DOHH2 (cell line): Measurements from ENCODE around the gene SPOCK2.

Source experiments
- H3F3A ChIP-seq: fragments of 200-600 bp; sonication (generic), shearing (Covaris generic); 2 replicates; pipeline ENCODE4 v1.6.0; 2016; ENCODE audit warnings: antibody characterized with exemption, mild to moderate bottlenecking; ENCODE audit not compliant: control insufficient read depth, insufficient read depth
- H3K27ac ChIP-seq: fragments of 200-600 bp; sonication (generic); 2 replicates; pipeline ENCODE4 v1.5.1; 2014; ENCODE audit warnings: low read depth, mild to moderate bottlenecking, low read length, moderate library complexity
- H3K27me3 ChIP-seq: fragments of 200-600 bp; sonication (generic); 2 replicates; pipeline ENCODE4 v1.6.1; 2014; ENCODE audit warnings: mild to moderate bottlenecking, low read length, mixed read lengths; ENCODE audit not compliant: control insufficient read depth
- H3K36me3 ChIP-seq: fragments of 200-600 bp; sonication (generic); 2 replicates; pipeline ENCODE4 v1.6.1; 2014; ENCODE audit warnings: mild to moderate bottlenecking, low read length, moderate library complexity, mixed read lengths; ENCODE audit not compliant: control insufficient read depth
- H3K4me1 ChIP-seq: fragments of 200-600 bp; sonication (generic); 2 replicates; pipeline ENCODE4 v1.6.1; 2014; ENCODE audit warnings: mild to moderate bottlenecking, low read length, mixed read lengths; ENCODE audit not compliant: control insufficient read depth
- H3K4me2 ChIP-seq: fragments of 200-600 bp; sonication (generic); 2 replicates; pipeline ENCODE4 v1.6.0; 2014; ENCODE audit warnings: mild to moderate bottlenecking, low read length, moderate library complexity
- H3K4me3 ChIP-seq: fragments of 200-600 bp; sonication (generic); 2 replicates; pipeline ENCODE4 v1.5.1; 2014; ENCODE audit warnings: mild to moderate bottlenecking, low read length, mixed read lengths
- H3K79me2 ChIP-seq: fragments of 200-600 bp; sonication (generic); 2 replicates; pipeline ENCODE4 v1.6.1; 2014; ENCODE audit warnings: mild to moderate bottlenecking, low read length, mixed read lengths; ENCODE audit not compliant: control insufficient read depth
- H3K9me2 ChIP-seq: fragments of 200-600 bp; sonication (generic); replicated peaks from 2 replicates; pipeline ENCODE4 v1.6.1; 2014; ENCODE audit warnings: mild to moderate bottlenecking, low read length, mixed read lengths; ENCODE audit not compliant: control insufficient read depth
- H3K9me3 ChIP-seq: fragments of 200-600 bp; sonication (generic); 2 replicates; pipeline ENCODE4 v1.6.1; 2014; ENCODE audit warnings: antibody characterized with exemption, low read length, mixed read lengths; ENCODE audit not compliant: control insufficient read depth, insufficient read depth
- H4K20me1 ChIP-seq: fragments of 200-600 bp; sonication (generic); 2 replicates; pipeline ENCODE4 v1.6.0; 2014; ENCODE audit warnings: low read depth, mild to moderate bottlenecking, antibody characterized with exemption, low read length, moderate library complexity; ENCODE audit not compliant: control insufficient read depth, insufficient read depth
- EZH2phosphoT487 ChIP-seq: fragments of 200-600 bp; sonication (generic); IDR thresholded peaks from 2 replicates; pipeline ENCODE4 v1.6.1; 2017; ENCODE audit warnings: borderline replicate concordance, mild to moderate bottlenecking, antibody characterized with exemption, low read length, moderate library complexity, mixed read lengths
- TF ChIP-seq, protein P1 (sequence below): fragments of 200-600 bp; sonication (generic); IDR thresholded peaks from one replicate; pipeline ENCODE4 v1.5.1; 2014; ENCODE audit warnings: antibody characterized with exemption, mild to moderate bottlenecking, low read depth, low read length; ENCODE audit not compliant: poor library complexity, severe bottlenecking

SPOCK2 gene

DNA sequence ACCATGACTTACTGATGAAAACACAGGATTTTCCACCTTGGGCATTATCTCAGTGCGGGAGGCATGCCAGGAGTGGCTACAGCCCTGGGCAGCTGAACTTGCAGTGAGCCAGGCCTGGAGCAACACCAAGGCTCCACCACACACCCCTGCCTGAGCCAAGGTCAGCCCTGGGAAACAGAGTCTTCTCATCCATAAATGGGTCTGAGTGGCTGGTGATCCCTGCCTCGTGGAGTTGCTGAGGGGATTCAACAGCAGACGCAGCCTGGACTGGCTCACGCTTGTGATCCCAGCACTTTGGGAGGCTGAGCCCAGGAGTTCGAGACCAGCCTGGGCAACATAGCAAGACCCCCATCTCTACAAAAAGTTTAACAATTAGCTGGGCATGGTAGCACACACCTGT, 32.2 kb downstream of the SPOCK2 start:
- Histone ChIP-seq H3K4me2 (no peak overlapping the region), H3K9me3 (no peaks in the 10 kb centered on the region), H3K27me3 (peaks cover 29% of the 10 kb centered on the region), H3K9me2 (no peaks in the 10 kb centered on the region), H3K4me3 (no peak overlapping the region), H3F3A (no peaks in the 10 kb centered on the region), H4K20me1 (no peaks in the 10 kb centered on the region), H3K27ac (no peak overlapping the region), H3K4me1 (no peaks in the 10 kb centered on the region), H3K36me3 (no peaks in the 10 kb centered on the region), H3K79me2 (no peaks in the 10 kb centered on the region)
- TF ChIP-seq, protein P1, sequence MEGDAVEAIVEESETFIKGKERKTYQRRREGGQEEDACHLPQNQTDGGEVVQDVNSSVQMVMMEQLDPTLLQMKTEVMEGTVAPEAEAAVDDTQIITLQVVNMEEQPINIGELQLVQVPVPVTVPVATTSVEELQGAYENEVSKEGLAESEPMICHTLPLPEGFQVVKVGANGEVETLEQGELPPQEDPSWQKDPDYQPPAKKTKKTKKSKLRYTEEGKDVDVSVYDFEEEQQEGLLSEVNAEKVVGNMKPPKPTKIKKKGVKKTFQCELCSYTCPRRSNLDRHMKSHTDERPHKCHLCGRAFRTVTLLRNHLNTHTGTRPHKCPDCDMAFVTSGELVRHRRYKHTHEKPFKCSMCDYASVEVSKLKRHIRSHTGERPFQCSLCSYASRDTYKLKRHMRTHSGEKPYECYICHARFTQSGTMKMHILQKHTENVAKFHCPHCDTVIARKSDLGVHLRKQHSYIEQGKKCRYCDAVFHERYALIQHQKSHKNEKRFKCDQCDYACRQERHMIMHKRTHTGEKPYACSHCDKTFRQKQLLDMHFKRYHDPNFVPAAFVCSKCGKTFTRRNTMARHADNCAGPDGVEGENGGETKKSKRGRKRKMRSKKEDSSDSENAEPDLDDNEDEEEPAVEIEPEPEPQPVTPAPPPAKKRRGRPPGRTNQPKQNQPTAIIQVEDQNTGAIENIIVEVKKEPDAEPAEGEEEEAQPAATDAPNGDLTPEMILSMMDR = no peak
- TF ChIP-seq EZH2phosphoT487 = no peak

DNA sequence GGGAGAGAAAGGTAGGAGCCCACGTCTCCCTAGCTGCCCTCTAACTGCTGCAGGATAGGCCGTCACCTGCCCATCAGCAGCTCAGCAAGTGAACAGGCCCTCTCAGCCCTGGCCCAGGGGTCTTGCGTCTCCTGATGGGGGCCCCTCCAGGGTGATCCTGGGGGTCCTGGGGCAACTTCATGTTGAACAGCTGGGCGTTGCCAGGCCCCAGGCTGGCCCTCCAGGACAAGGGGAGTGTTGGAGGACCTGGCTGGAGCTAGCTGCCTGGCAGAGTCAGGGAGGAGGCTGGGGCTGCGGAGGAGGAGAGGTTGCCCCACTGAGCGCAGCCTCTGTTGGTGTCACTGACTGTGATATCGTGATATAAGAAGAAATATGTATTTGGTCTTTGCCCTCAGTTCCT, 34.7 kb downstream of the SPOCK2 start:
- TF ChIP-seq, protein P1 = no peak
- TF ChIP-seq EZH2phosphoT487 = no peak
- Histone ChIP-seq H3K36me3 (no peaks in the 10 kb centered on the region), H3K79me2 (no peaks in the 10 kb centered on the region), H3K4me1 (no peaks in the 10 kb centered on the region), H3K27ac (no peak overlapping the region), H4K20me1 (no peaks in the 10 kb centered on the region), H3F3A (no peaks in the 10 kb centered on the region), H3K4me3 (no peak overlapping the region), H3K9me3 (no peaks in the 10 kb centered on the region), H3K4me2 (no peak overlapping the region), H3K27me3 (peaks cover 13% of the 10 kb centered on the region), H3K9me2 (no peaks in the 10 kb centered on the region)

DNA sequence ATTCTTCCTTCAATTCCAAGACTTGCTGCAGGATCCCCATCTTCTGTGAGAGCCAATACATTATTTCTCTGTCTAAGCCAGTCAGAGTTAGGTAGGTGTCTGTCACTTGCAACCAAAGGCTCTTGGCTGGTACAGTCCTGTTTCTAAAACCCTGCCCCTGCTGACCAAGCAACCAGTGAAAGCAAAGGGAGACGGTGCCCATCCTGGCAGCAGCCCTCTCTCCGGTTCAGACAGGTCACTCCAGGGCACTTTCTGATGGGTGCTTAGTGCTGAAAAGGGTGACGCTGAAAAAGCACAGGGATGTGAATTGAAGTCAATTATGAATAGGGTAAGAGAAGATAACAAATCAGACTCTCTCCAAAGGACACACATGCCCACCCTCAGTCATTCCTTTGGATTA, 37.5 kb downstream of the SPOCK2 start:
- no peaks in the 10 kb centered on the region for H3K79me2 ChIP-seq
- no peaks in the 10 kb centered on the region for H3K4me1 ChIP-seq
- H3K9me3 ChIP-seq = no peaks in the 10 kb centered on the region
- TF ChIP-seq, protein P1 = no peak
- no peak for TF ChIP-seq EZH2phosphoT487
- no peak overlapping the region for H3K4me2 ChIP-seq
- no peak overlapping the region for H3K4me3 ChIP-seq
- no peaks in the 10 kb centered on the region for H3K36me3 ChIP-seq
- H3K27ac ChIP-seq = no peak overlapping the region
- no peaks in the 10 kb centered on the region for H3F3A ChIP-seq
- peaks cover 10% of the 10 kb centered on the region for H3K27me3 ChIP-seq
- H4K20me1 ChIP-seq = no peaks in the 10 kb centered on the region
- no peaks in the 10 kb centered on the region for H3K9me2 ChIP-seq
